KMS-11 (cell line): ENCODE results near the gene LNPK.

Source experiments
- H2AFZ ChIP-seq: fragments of 200-600 bp; sonication (generic); 2 replicates; pipeline ENCODE4 v1.6.1; 2016; ENCODE audit warnings: antibody characterized with exemption, mixed run types, low read depth
- H3K27ac ChIP-seq: fragments of 200-600 bp; sonication (generic); 2 replicates; pipeline ENCODE4 v1.6.1; 2016; ENCODE audit warnings: mild to moderate bottlenecking, mixed run types
- H3K27me3 ChIP-seq: fragments of 200-600 bp; sonication (generic); 2 replicates; pipeline ENCODE4 v1.6.1; 2017; ENCODE audit warnings: mild to moderate bottlenecking, low read depth, mixed run types, moderate library complexity; ENCODE audit not compliant: insufficient read depth
- H3K36me3 ChIP-seq: fragments of 200-600 bp; sonication (generic); 2 replicates; pipeline ENCODE4 v1.6.1; 2017; ENCODE audit warnings: mild to moderate bottlenecking, mixed run types; ENCODE audit not compliant: insufficient read depth
- H3K4me1 ChIP-seq: fragments of 200-600 bp; sonication (generic); 2 replicates; pipeline ENCODE4 v1.6.1; 2016; ENCODE audit warnings: mild to moderate bottlenecking, low read depth, mixed run types; ENCODE audit not compliant: poor library complexity, severe bottlenecking
- H3K4me2 ChIP-seq: fragments of 200-600 bp; sonication (generic); 2 replicates; pipeline ENCODE4 v1.7.0; 2016; ENCODE audit warnings: mild to moderate bottlenecking, mixed run types
- H3K4me3 ChIP-seq: fragments of 200-600 bp; sonication (generic); IDR thresholded peaks from 2 replicates; pipeline ENCODE4 v1.6.1; 2017; ENCODE audit warnings: low read depth, low read length, mixed read lengths; ENCODE audit not compliant: insufficient read depth
- H3K79me2 ChIP-seq: fragments of 200-600 bp; sonication (generic); 2 replicates; pipeline ENCODE4 v1.6.1; 2016; ENCODE audit warnings: low read depth, mixed run types; ENCODE audit not compliant: insufficient read depth
- H3K9ac ChIP-seq: fragments of 200-600 bp; sonication (generic); 2 replicates; pipeline ENCODE4 v1.6.1; 2016; ENCODE audit warnings: mild to moderate bottlenecking, mixed run types
- H4K20me1 ChIP-seq: fragments of 200-600 bp; sonication (generic); 2 replicates; pipeline ENCODE4 v1.6.1; 2016; ENCODE audit warnings: mild to moderate bottlenecking, mixed run types; ENCODE audit not compliant: insufficient read depth
- CTCF ChIP-seq: fragments of 200-600 bp; sonication (generic); conservative IDR thresholded peaks from 2 replicates; pipeline ENCODE4 v1.6.1; 2017; ENCODE audit warnings: low read depth, mild to moderate bottlenecking, antibody characterized with exemption, low read length, moderate library complexity, mixed read lengths

Gene LNPK

GRCh38 chr2:176001916-176002687 is at the start of gene LNPK:
Gene LNPK (minus strand): TSS chr2:176002267. CDS start chr2:175995584, 6,683 bp downstream.
- Histone ChIP-seq H4K20me1 (no peaks in the 10 kb centered on the region), H3K4me2 (peak within 1 kb of the TSS; percentile 92), H2AFZ (peak within 1 kb of the TSS; percentile 93), H3K4me1 (peaks cover 17% of the 10 kb centered on the region), H3K4me3 (peak within 1 kb of the TSS; percentile 99), H3K27ac (peak within 1 kb of the TSS; percentile 69), H3K27me3 (no peaks in the 10 kb centered on the region), H3K9ac (peak within 1 kb of the TSS; percentile 78), H3K36me3 (no peaks in the 10 kb centered on the region), H3K79me2 (peaks cover 44% of the 10 kb centered on the region)
- no peak for TF ChIP-seq CTCF

- Histone ChIP-seq H3K9ac (no peak overlapping the region), H4K20me1 (no peaks in the 10 kb centered on the region), H3K4me3 (no peak overlapping the region), H2AFZ (no peak overlapping the region), H3K4me1 (no peaks in the 10 kb centered on the region), H3K4me2 (no peak overlapping the region), H3K27me3 (no peaks in the 10 kb centered on the region), H3K36me3 (no peaks in the 10 kb centered on the region), H3K79me2 (no peaks in the 10 kb centered on the region), H3K27ac (no peak overlapping the region)
- TF ChIP-seq CTCF, result no peak
These were observed 37.3 kb upstream of the LNPK start for GRCh38 chr2:176039375-176039774.

GRCh38 chr2:176038694-176039093 is 36.6 kb upstream of the LNPK start:
- Histone ChIP-seq H4K20me1 (no peaks in the 10 kb centered on the region), H3K36me3 (no peaks in the 10 kb centered on the region), H3K9ac (no peak overlapping the region), H3K4me3 (no peak overlapping the region), H2AFZ (no peak overlapping the region), H3K27me3 (no peaks in the 10 kb centered on the region), H3K27ac (no peak overlapping the region), H3K79me2 (no peaks in the 10 kb centered on the region), H3K4me1 (no peaks in the 10 kb centered on the region), H3K4me2 (no peak overlapping the region)
- TF ChIP-seq CTCF, result no peak

- Histone ChIP-seq H3K79me2 (no peaks in the 10 kb centered on the region), H3K36me3 (no peaks in the 10 kb centered on the region), H3K9ac (no peak overlapping the region), H3K4me2 (no peak overlapping the region), H3K4me1 (no peaks in the 10 kb centered on the region), H4K20me1 (no peaks in the 10 kb centered on the region), H3K27me3 (no peaks in the 10 kb centered on the region), H3K4me3 (no peak overlapping the region), H2AFZ (no peak overlapping the region), H3K27ac (no peak overlapping the region)
- TF ChIP-seq CTCF, result no peak
These were observed 33.1 kb upstream of the LNPK start for GRCh38 chr2:176035013-176035691.
